SU-DHL-6 (cell line): ENCODE results near the gene ARHGAP1.

Source experiments
- H2AFZ ChIP-seq: fragments of 200-600 bp; sonication (generic); 2 replicates; pipeline ENCODE4 v1.6.1; 2014; ENCODE audit warnings: low read depth, mild to moderate bottlenecking, moderate library complexity, mixed read lengths, antibody characterized with exemption, low read length; ENCODE audit not compliant: severe bottlenecking
- H3F3A ChIP-seq: fragments of 200-600 bp; shearing (Covaris generic); 2 replicates; pipeline ENCODE4 v1.6.0; 2016; ENCODE audit warnings: antibody characterized with exemption, mild to moderate bottlenecking; ENCODE audit not compliant: insufficient read depth
- H3K27ac ChIP-seq: fragments of 200-600 bp; sonication (generic); 2 replicates; pipeline ENCODE4 v1.5.1; 2016; ENCODE audit warnings: low read depth, mild to moderate bottlenecking, low read length, moderate library complexity, mixed read lengths
- H3K27me3 ChIP-seq: fragments of 200-600 bp; sonication (generic), shearing (Covaris generic); 2 replicates; pipeline ENCODE4 v1.6.0; 2014; ENCODE audit warnings: mild to moderate bottlenecking, low read length
- H3K36me3 ChIP-seq: fragments of 200-600 bp; sonication (generic); 2 replicates; pipeline ENCODE4 v1.6.1; 2014; ENCODE audit warnings: mild to moderate bottlenecking, low read length, mixed read lengths
- H3K4me2 ChIP-seq: fragments of 300-600, 200-600 bp; shearing (Covaris generic), sonication (generic); 2 replicates; pipeline ENCODE4 v1.6.0; 2014; ENCODE audit warnings: low read length, low read depth, mild to moderate bottlenecking; ENCODE audit not compliant: poor library complexity, severe bottlenecking
- H3K4me3 ChIP-seq: fragments of 200-600 bp; sonication (generic); 2 replicates; pipeline ENCODE4 v1.5.1; 2014; ENCODE audit warnings: antibody characterized with exemption, low read length, mild to moderate bottlenecking, mixed read lengths; ENCODE audit not compliant: insufficient read depth, poor library complexity, severe bottlenecking
- H3K79me2 ChIP-seq: fragments of 200-600 bp; sonication (generic); 2 replicates; pipeline ENCODE4 v1.6.1; 2014; ENCODE audit warnings: mild to moderate bottlenecking, low read length, moderate library complexity; ENCODE audit not compliant: insufficient read depth
- H3K9ac ChIP-seq: fragments of 200-600 bp; sonication (generic); 2 replicates; pipeline ENCODE4 v1.7.0; 2014; ENCODE audit warnings: mild to moderate bottlenecking, low read length
- H3K9me2 ChIP-seq: fragments of 200-600 bp; sonication (generic); replicated peaks from 2 replicates; pipeline ENCODE4 v1.6.1; 2014; ENCODE audit warnings: low read length; ENCODE audit not compliant: insufficient read depth
- H3K9me3 ChIP-seq: fragments of 200-600 bp; sonication (generic); 2 replicates; pipeline ENCODE4 v1.6.1; 2014; ENCODE audit warnings: low read length, mixed read lengths; ENCODE audit not compliant: insufficient read depth
- H4K20me1 ChIP-seq: fragments of 200-600 bp; sonication (generic); 2 replicates; pipeline ENCODE4 v1.6.1; 2014; ENCODE audit warnings: low read depth, mild to moderate bottlenecking, antibody characterized with exemption, low read length, moderate library complexity, mixed read lengths
- EZH2phosphoT487 ChIP-seq: fragments of 200-600 bp; sonication (generic), shearing (Covaris generic); conservative IDR thresholded peaks from 2 replicates; pipeline ENCODE4 v1.6.1; 2018; ENCODE audit warnings: mild to moderate bottlenecking, antibody characterized with exemption, low read length, moderate library complexity, mixed read lengths
- TF ChIP-seq, protein P1 (sequence below): fragments of 200-600 bp; sonication (generic); IDR thresholded peaks from one replicate; pipeline ENCODE4 v1.5.1; 2017; ENCODE audit warnings: antibody characterized with exemption, mild to moderate bottlenecking, low read length, moderate library complexity; ENCODE audit not compliant: insufficient read depth, poor library complexity, severe bottlenecking

The ARHGAP1 gene

GRCh38 chr11:46677169-46677568, 23.2 kb downstream of the ARHGAP1 start:
- Histone ChIP-seq H3K27ac (no peak overlapping the region), H3K4me2 (no peak overlapping the region)

GRCh38 chr11:46676436-46677158, 23.8 kb downstream of the ARHGAP1 start:
- no peak overlapping the region for H3K4me3 ChIP-seq
- no peak overlapping the region for H3K4me2 ChIP-seq
- H3K9me2 ChIP-seq = no peaks in the 10 kb centered on the region
- no peak overlapping the region for H3K9ac ChIP-seq
- no peaks in the 10 kb centered on the region for H3K9me3 ChIP-seq
- TF ChIP-seq, protein P1, sequence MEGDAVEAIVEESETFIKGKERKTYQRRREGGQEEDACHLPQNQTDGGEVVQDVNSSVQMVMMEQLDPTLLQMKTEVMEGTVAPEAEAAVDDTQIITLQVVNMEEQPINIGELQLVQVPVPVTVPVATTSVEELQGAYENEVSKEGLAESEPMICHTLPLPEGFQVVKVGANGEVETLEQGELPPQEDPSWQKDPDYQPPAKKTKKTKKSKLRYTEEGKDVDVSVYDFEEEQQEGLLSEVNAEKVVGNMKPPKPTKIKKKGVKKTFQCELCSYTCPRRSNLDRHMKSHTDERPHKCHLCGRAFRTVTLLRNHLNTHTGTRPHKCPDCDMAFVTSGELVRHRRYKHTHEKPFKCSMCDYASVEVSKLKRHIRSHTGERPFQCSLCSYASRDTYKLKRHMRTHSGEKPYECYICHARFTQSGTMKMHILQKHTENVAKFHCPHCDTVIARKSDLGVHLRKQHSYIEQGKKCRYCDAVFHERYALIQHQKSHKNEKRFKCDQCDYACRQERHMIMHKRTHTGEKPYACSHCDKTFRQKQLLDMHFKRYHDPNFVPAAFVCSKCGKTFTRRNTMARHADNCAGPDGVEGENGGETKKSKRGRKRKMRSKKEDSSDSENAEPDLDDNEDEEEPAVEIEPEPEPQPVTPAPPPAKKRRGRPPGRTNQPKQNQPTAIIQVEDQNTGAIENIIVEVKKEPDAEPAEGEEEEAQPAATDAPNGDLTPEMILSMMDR = no peak
- no peak for TF ChIP-seq EZH2phosphoT487
- H3K27me3 ChIP-seq = no peaks in the 10 kb centered on the region
- H2AFZ ChIP-seq = no peak overlapping the region
- no peaks in the 10 kb centered on the region for H3F3A ChIP-seq
- no peaks in the 10 kb centered on the region for H3K36me3 ChIP-seq
- H4K20me1 ChIP-seq = no peaks in the 10 kb centered on the region
- no peaks in the 10 kb centered on the region for H3K79me2 ChIP-seq
- H3K27ac ChIP-seq = no peak overlapping the region

More at GRCh38 chr11:46677169-46677568, 23.2 kb downstream of the ARHGAP1 start:
- Histone ChIP-seq H3K79me2 (no peaks in the 10 kb centered on the region), H3K9me3 (no peaks in the 10 kb centered on the region), H3K36me3 (no peaks in the 10 kb centered on the region), H3K9me2 (no peaks in the 10 kb centered on the region), H2AFZ (no peak overlapping the region), H3F3A (no peaks in the 10 kb centered on the region), H4K20me1 (no peaks in the 10 kb centered on the region), H3K4me3 (no peak overlapping the region), H3K9ac (no peak overlapping the region), H3K27me3 (no peaks in the 10 kb centered on the region)
- TF ChIP-seq, protein P1 = no peak
- no peak for TF ChIP-seq EZH2phosphoT487

DNA sequence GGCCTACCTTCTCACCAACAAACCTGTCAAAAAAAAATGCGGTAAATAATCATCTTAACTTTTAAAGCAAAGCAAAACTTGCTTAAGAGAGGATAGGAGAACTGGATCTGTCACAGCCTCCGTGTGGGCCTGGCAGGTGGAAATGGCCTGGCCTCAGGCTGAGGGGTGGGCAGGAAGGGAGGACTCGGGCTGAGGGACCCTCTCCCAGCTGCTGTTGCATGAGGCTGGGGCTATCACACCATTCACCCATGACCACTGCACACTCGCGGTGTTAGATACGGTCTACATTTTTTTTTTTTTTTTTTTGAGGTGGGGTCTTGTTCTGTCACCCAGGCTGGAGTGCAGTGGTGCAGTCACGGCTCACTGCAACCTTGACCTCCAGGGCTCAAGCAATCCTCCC, 24.5 kb downstream of the ARHGAP1 start:
- no peaks in the 10 kb centered on the region for H3K9me3 ChIP-seq
- H3K27ac ChIP-seq = no peak overlapping the region
- H3K9me2 ChIP-seq = no peaks in the 10 kb centered on the region
- no peaks in the 10 kb centered on the region for H4K20me1 ChIP-seq
- H2AFZ ChIP-seq = no peak overlapping the region
- H3K36me3 ChIP-seq = no peaks in the 10 kb centered on the region
- H3K4me3 ChIP-seq = no peak overlapping the region
- H3F3A ChIP-seq = no peaks in the 10 kb centered on the region
- no peak overlapping the region for H3K4me2 ChIP-seq
- no peaks in the 10 kb centered on the region for H3K27me3 ChIP-seq
- TF ChIP-seq EZH2phosphoT487 = no peak
- TF ChIP-seq, protein P1 = no peak
- no peaks in the 10 kb centered on the region for H3K79me2 ChIP-seq
- H3K9ac ChIP-seq = no peak overlapping the region
